HG03108 (cell line): ENCODE data around the gene DNAH17.
A peak's percentile ranks its signal among the peaks of the same experiment; 100 is the strongest.

Experiments
- ATAC-seq: cut with Tn5 transposase; IDR thresholded peaks from one replicate; pipeline ENCODE4 v1.9.1; 2021; ENCODE audit warnings: moderate library complexity; ENCODE audit not compliant: unreplicated experiment

Gene DNAH17

GRCh38 chr17:78433013-78433727, 144.0 kb downstream of the DNAH17 start:
- ATAC-seq: no peak

- ATAC-seq: no peak
Observed at GRCh38 chr17:78432226-78433012, 144.8 kb downstream of the DNAH17 start.

GRCh38 chr17:78431692-78431958, 145.6 kb downstream of the DNAH17 start:
- ATAC-seq: no peak

GRCh38 chr17:78430892-78431691, 146.1 kb downstream of the DNAH17 start:
- ATAC-seq: no peak

GRCh38 chr17:78429618-78429995, 147.6 kb downstream of the DNAH17 start:
- ATAC-seq: no peak

- ATAC-seq: no peak
Observed at GRCh38 chr17:78428836-78429617, 148.2 kb downstream of the DNAH17 start.

GRCh38 chr17:78428025-78428575, 149.1 kb downstream of the DNAH17 start:
- no peak for ATAC-seq

GRCh38 chr17:78427140-78427539, 150.1 kb downstream of the DNAH17 start:
- ATAC-seq: no peak

GRCh38 chr17:78426293-78426879, 150.8 kb downstream of the DNAH17 start:
- ATAC-seq: no peak

GRCh38 chr17:78425429-78425828, 151.8 kb downstream of the DNAH17 start:
- no peak for ATAC-seq

GRCh38 chr17:78423961-78424675, 153.1 kb downstream of the DNAH17 start:
- no peak for ATAC-seq

- no peak for ATAC-seq
Observed at GRCh38 chr17:78422872-78423588, 154.2 kb downstream of the DNAH17 start.

- ATAC-seq: no peak
Observed at GRCh38 chr17:78422267-78422605, 155.0 kb downstream of the DNAH17 start.

GRCh38 chr17:78421534-78422266, 155.5 kb downstream of the DNAH17 start:
- peak; percentile 50 for ATAC-seq

- no peak for ATAC-seq
Observed at GRCh38 chr17:78421084-78421533, 156.1 kb downstream of the DNAH17 start.

- ATAC-seq: no peak
Observed at GRCh38 chr17:78419970-78420815, 157.0 kb downstream of the DNAH17 start.

- ATAC-seq: no peak
Observed at GRCh38 chr17:78418326-78419026, 158.7 kb downstream of the DNAH17 start.
